Activated CD4-positive, alpha-beta T cell treated with anti-CD3 and anti-CD28 coated beads, Interleukin-2, amount 50 U/mL, for 48 hours (primary cell): ENCODE results near the gene AGT.
"Not testable (repeated sequence)": the region's sequence is repeated elsewhere in the genome, so short reads cannot be mapped to it uniquely, and the experiment has no call there.

Source experiments
- DNase-seq, 2 experiments: peaks; one replicate each; pipeline ENCODE4 v3.0.0-alpha.2; 2020

Gene AGT

DNA sequence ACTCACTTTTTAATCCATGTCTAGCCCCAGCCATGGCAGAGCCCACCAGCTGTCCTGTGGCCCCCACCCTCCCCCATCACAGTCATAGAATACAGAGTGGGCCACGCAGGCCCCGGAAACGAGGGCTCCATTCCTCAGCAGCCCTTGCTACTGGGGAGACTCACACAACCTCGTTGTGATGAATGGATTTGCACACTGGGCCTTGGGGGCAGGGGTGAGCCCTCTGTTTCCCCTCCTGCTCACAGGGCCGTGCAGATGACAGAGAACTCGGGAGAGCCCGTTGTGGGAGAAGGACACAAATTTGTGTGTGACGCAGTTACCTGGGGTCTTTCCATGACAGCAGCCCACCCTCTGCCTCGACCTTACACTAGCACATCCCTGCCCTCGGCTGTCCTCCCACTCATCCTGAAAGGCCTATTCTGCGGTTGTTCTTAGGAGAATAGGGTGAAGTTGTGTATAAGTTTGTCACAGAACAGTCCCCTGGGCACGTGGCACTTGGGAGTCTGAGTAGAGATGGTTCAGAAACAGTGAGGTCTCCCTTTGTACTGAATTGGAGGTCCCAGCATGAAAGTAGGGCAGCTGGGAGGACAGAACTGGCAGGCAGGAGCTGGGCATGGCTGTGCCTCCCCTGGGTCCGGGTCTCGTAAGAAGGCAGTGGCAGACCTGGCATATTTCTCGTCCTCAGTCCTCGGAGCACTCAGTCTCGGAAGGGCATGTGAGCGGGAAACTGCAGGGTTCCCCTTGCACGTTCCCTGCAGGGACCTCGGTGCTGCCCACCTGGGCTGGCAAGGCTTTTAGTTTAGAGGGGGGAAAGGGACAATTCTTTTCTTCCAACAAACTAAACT, 6.8 kb downstream of the AGT start:
- no peak for DNase-seq

DNA sequence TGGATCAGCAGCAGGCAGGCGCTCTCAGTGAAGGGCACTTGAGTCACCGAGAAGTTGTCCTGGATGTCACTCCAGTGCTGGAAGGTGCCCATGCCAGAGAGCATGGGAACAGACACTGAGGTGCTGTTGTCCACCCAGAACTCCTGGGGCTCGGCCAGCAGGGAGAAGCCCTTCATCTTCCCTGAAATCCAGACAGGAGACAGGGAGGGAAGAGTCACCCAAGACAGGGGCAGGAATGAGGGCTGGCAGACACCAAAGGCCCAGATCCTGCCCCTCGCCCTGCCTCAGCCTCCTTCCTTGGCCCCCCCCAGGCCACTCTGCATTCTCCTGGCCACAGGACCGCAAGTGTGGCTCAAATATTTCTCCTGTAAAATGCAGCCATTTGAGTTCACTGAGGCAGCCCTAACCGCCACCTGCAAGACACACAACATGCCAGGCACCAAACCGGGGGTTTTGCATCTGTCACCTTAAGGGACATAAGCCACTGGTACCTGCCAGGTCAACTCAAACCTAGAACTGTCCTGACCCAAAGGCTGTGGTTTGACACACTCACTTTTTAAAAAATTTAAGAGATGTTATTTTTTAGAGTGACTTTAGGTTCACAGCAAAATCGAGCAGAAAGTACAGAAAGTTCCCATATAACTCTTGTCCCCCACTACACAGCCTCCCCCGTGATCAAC, 7.8 kb downstream of the AGT start:
- DNase-seq, result no peak

GRCh38 chr1:230705289-230706019, 8.5 kb downstream of the AGT start:
- DNase-seq, result no peak

- no peak for DNase-seq
Observed at GRCh38 chr1:230704830-230705229, 9.1 kb downstream of the AGT start.

GRCh38 chr1:230703679-230704385, 10.1 kb downstream of the AGT start:
- no peak for DNase-seq

DNA sequence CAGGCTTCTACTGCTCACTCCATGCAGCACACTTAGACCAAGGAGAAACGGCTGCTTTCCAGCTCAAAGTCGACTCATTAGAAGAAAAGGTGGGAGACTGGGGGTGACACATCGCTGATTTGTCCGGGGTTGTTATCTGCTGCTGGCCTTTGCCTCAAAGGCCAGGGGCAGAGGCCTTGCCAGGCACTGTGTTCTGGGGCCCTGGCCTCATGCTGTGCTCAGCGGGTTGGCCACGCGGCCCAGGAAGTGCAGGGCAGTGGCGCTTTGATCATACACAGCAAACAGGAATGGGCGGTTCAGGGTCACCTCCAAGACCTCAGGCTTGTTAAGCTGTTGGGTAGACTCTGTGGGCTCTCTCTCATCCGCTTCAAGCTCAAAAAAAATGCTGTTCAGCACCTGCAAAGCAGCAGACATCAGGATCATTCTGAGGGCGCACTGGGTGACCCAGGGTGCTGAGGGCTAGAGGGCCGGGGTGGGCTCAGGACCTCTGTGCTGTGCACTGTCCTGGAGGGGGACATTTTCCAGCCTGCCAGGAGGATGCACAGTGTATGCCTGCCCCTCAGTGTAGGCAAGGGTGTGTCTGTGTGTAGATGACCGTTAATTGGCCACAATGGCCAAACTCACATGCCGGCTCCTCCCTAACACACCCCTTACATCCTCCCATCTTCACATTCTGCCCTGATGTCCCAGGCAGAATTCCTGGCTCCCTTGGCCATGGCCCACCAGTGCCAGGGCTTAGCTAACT, 10.8 kb downstream of the AGT start:
- no peak for DNase-seq

- no peak for DNase-seq
Observed at GRCh38 chr1:230701895-230702768, 11.8 kb downstream of the AGT start.

DNA sequence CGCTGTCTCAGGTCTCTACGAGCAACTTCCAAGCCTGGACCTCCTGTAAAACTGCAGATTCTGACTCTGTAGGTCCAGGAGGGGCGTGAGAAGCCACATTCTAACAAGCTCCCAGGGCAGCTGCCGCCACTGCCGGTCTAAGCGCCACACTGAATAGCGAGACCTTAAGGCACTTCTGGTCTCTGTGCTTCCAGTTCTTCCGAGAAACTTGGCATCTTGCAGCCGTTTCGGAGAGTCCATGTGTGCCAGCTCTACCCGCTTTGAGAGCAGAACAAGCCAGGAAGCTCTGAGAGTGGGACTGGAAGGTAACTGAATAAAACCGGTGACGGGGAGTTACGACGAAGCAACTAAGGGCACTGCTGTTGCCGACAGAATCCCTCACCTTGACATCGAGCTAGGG, 12.5 kb downstream of the AGT start:
- no peak for DNase-seq

- DNase-seq, result no peak
Observed at GRCh38 chr1:230700132-230700531, 13.8 kb downstream of the AGT start.

GRCh38 chr1:230699716-230700115, 14.2 kb downstream of the AGT start:
- DNase-seq, result no peak

DNA sequence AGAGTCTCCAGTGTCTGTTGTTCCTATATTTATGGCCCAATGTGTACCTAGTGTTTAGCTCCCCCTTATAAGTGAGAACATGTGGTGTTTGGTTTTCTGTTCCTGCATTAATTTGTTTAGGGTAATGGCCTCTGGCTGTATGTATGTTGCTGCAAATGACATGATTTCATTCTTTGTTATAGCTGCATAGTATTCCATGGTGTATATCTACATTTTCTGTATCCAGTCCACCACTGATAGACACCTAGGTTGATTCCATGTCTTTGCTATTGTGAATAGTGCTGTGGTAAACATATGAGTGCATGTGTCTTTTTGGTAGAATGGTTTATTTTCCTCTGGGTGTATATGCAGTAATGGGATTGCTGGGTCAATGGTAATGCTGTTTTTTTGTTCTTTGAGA, 15.0 kb downstream of the AGT start:
- not testable (repeated sequence) for DNase-seq

DNA sequence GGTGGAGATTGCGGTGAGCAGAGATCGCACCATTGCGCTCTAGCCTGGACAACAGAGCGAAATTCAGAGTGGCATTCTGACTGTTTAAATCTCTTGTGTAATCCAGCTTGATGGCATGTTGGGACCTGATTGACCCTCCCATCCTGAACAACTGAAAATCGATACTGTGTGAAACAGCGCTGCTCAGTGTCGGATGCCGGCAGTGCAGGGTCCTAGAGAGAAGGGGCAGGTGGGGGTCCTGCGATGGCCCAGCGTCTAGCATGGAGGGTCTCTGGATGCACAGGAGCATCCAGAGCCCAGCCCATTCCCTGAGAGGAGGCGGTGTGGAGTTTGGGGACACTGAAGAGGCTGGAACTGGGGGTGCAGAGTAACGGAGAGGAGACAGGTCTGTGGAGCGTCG, 15.8 kb downstream of the AGT start:
- no peak for DNase-seq

- DNase-seq, result no peak
Observed at GRCh38 chr1:230696722-230697437, 17.0 kb downstream of the AGT start.

GRCh38 chr1:230696218-230696617, 17.7 kb downstream of the AGT start:
- DNase-seq, result no peak

DNA sequence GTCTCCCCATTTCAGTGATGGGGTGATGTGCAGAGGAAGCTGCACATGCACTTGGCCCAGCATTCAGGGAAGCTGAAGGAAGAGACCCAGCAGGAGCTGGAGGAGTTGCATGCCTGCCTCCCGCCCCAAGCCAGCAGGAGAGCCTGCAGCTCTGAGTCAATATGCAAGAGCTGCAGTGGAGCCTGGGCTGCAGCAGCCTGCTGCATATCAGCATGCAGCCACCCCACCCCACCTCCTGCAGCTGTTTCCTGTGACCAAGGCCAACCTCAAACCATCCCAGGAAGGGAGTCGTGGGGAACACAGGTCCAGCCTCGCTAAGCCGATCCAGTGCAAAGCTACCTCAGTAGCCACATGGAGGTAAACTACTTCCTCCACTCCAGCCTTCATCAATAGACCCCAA, 18.9 kb downstream of the AGT start:
- DNase-seq, result no peak

DNA sequence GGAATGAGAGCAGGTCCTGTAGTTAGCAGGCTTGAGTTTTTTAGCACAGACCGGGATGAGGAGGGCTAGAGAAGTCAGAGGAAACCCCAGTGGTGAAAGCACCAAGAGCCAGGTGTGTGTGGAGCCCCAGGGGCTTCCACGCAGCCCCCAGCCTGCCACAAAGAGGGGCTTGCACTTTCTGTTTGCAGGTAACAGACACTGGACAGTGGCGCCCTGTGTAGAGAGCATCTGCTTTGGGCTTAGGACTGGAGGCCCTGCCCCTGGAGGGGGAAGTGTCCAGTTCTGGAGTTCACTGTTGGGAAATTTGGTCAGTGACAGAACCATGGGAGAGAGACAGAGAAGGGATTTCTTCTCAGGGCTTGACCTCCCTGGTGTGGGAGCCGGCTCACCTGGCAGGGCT, 19.5 kb downstream of the AGT start:
- no peak for DNase-seq

DNA sequence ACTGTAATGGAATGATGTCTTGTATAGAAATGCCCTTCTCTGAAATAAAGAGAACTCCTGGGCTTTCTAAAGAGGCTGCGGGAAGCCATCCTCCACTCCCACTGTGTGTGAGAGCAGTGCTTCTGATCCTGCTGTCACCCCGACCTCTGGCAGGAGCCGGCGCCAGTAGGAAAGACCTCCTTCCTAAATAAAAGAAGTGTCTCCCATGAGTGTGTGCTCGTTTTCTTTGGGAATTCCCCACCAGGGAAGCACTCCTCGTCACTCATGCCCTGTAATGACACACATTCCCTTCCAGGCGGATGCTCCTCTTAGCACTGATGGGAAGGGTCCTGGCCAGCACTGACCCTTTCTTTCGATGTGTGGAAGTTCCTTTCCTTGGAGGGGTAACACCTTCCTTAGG, 20.1 kb downstream of the AGT start:
- DNase-seq, result no peak

DNA sequence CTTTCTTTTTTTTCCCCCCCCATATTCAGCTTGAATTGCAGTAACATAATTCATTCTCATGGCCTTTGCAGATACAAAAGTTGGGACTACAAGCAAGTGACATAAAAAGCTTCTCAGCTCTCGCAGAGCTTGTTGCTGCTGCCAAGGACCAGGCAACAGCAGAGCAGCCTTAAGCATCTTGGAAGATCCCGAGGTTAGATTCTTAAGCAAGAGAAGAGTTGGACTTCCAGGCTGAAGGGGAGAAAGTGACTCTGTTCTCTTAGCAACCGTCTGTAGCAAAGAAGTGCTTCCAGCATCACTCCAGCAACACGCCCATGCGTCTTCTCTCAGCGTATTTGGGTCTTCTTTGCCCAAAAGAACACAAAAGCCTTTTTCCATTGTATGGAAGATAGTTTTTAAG, 20.7 kb downstream of the AGT start:
- no peak for DNase-seq

- DNase-seq, result no peak
Observed at GRCh38 chr1:230691615-230692014, 22.3 kb downstream of the AGT start.

- no peak for DNase-seq
Observed at GRCh38 chr1:230690101-230690500, 23.8 kb downstream of the AGT start.

GRCh38 chr1:230686747-230687146, 27.2 kb downstream of the AGT start:
- DNase-seq, result no peak
